Tibial artery (tissue), 4 donors: ENCODE data around the gene PLCH1.
"Not testable (repeated sequence)": the region's sequence is repeated elsewhere in the genome, so short reads cannot be mapped to it uniquely, and the experiment has no call there.

ENCODE experiments used
- DNase-seq, 2 donors: peaks; one replicate each; pipeline ENCODE4 v3.0.0-alpha.2; 2019
- H3K27ac ChIP-seq, 2 donors: fragments of 200-600 bp; sonication (generic) in 1 of 2; 1 replicate in 1 of 2; 2 replicates in 1 of 2; pipeline ENCODE4 v1.5.1; 2018 to 2019; ENCODE audit warnings: mild to moderate bottlenecking in 1 of 2
- H3K27me3 ChIP-seq, 2 donors: fragments of 200-600 bp; sonication (generic) in 1 of 2; one replicate each; pipeline versions ENCODE4 v1.5.1 to v1.6.0; 2016 to 2019
- H3K36me3 ChIP-seq, 3 donors: fragments of 200-600 bp; sonication (generic) in 2 of 3; one replicate each; pipeline ENCODE4 v1.5.1; 2016 to 2019; ENCODE audit warnings: mild to moderate bottlenecking in 2 of 3
- H3K4me1 ChIP-seq, 4 donors: fragments of 200-600 bp; sonication (generic) in 2 of 4; 1 replicate in 3 of 4; 2 replicates in 1 of 4; pipeline ENCODE4 v1.5.1; 2016 to 2019
- H3K4me3 ChIP-seq, 2 donors: fragments of 200-600 bp; sonication (generic) in 1 of 2; 1 replicate in 1 of 2; 2 replicates in 1 of 2; pipeline ENCODE4 v1.5.1; 2018 to 2019; ENCODE audit warnings: mild to moderate bottlenecking in 2 of 2
- H3K9me3 ChIP-seq, 3 donors: fragments of 200-600 bp; sonication (generic) in 1 of 3; one replicate each; pipeline ENCODE4 v1.5.1; 2016 to 2019
- intact Hi-C: fragments of 100-400 bp; cut with DNase I; formaldehyde crosslinking; loops from one replicate; pipeline ENCODE4 v1.15.0; 2023; ENCODE audit warnings: low total_unique reads
- TF ChIP-seq, protein P1 (sequence below), 2 experiments: fragments of 200-600 bp in 1 of 2; fragments of 450-650 bp in 1 of 2; IDR thresholded peaks; one replicate each; pipeline ENCODE4 v1.5.1; 2017 to 2019; ENCODE audit warnings: antibody characterized with exemption in 2 of 2, mild to moderate bottlenecking in 1 of 2, moderate library complexity in 1 of 2

Gene PLCH1

DNA sequence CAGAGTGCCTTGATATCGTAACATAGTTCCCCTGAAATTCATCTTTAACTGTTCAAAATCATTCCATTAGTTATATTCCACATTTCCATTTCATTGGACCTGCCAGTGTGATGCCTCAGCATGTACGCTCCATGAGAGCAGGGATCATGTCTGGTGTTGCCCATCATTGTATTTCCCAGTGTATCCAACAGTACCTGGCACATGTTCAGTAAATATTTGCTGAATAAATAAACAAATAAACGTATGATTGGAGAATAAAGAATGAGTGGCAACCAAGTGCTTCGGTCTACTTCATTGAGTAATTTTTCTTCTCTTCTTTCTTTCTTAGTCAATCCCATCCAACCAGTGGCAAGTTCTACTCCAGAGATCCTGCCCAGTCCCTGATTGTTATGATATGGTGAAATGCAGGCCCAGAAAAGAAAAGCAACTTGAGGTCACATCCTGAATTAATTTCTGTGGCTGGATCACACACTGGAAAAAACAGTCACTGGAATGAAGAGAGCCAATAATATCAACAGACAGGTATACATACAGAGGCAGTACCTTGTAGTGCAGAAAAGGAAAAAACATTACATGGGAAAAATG is 101.2 kb downstream of the PLCH1 start:
- intact Hi-C loops, result no loop called here

DNA sequence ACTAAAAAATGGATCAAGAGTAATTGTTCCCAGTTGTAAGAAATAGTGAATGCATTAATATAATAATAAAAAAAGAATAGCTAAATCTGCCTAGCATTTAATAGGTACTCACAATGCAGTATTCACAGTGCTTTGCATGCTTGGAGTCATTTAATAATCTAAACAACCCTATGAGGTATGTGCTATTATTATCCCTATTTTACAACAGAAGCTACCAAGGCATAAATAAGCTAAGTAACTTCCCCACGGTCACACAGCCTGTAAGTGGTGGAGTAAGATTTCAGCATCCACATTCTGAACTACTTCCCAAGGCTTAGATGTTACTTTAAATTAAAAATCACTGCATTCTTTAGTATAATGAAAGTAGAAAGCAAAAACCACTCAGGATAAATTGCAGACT is 102.9 kb downstream of the PLCH1 start:
- Histone ChIP-seq H3K4me1 (no peaks in the 10 kb centered on the region), H3K9me3 (no peaks in the 10 kb centered on the region), H3K4me3 (no peak overlapping the region), H3K27ac (no peak overlapping the region), H3K27me3 (no peaks in the 10 kb centered on the region), H3K36me3 (no peaks in the 10 kb centered on the region)
- TF ChIP-seq, protein P1, sequence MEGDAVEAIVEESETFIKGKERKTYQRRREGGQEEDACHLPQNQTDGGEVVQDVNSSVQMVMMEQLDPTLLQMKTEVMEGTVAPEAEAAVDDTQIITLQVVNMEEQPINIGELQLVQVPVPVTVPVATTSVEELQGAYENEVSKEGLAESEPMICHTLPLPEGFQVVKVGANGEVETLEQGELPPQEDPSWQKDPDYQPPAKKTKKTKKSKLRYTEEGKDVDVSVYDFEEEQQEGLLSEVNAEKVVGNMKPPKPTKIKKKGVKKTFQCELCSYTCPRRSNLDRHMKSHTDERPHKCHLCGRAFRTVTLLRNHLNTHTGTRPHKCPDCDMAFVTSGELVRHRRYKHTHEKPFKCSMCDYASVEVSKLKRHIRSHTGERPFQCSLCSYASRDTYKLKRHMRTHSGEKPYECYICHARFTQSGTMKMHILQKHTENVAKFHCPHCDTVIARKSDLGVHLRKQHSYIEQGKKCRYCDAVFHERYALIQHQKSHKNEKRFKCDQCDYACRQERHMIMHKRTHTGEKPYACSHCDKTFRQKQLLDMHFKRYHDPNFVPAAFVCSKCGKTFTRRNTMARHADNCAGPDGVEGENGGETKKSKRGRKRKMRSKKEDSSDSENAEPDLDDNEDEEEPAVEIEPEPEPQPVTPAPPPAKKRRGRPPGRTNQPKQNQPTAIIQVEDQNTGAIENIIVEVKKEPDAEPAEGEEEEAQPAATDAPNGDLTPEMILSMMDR (IDR thresholded peaks at IDR 0.05), result no peak
- DNase-seq, result no peak
- intact Hi-C loops, result no loop called here

More for the DNA sequence above, 101.2 kb downstream of the PLCH1 start:
- H3K27ac ChIP-seq, result no peak overlapping the region
- H3K27me3 ChIP-seq, result no peaks in the 10 kb centered on the region
- H3K36me3 ChIP-seq, result no peaks in the 10 kb centered on the region
- H3K4me3 ChIP-seq, result no peak overlapping the region
- TF ChIP-seq, protein P1 (IDR thresholded peaks at IDR 0.05), result no peak
- H3K9me3 ChIP-seq, result no peaks in the 10 kb centered on the region
- DNase-seq, result no peak
- no peaks in the 10 kb centered on the region for H3K4me1 ChIP-seq

DNA sequence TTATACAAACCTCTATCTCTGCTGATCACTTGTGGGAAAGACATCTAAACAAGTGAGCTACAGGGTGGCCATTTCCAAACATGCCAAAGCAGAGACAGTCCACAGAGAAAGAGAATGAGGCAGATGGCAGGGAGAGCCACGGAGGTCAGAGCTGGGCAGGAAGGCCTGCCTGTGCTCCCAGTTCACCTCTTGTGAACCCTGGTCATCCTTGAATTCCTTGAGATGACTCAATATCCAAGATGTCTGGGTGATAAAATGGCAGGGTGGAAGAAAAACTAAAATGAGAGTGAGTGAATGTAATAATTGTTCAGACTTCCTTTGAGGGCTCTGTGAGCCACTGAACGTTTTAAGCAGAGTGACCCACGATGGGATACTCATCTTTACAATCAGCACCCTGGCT is 104.8 kb downstream of the PLCH1 start:
- no peaks in the 10 kb centered on the region for H3K4me1 ChIP-seq
- TF ChIP-seq, protein P1 (IDR thresholded peaks at IDR 0.05), result no peak
- no peak overlapping the region for H3K27ac ChIP-seq
- no peak overlapping the region for H3K4me3 ChIP-seq
- DNase-seq, result no peak
- intact Hi-C loops, result no loop called here
- no peaks in the 10 kb centered on the region for H3K9me3 ChIP-seq
- no peaks in the 10 kb centered on the region for H3K36me3 ChIP-seq
- H3K27me3 ChIP-seq, result no peaks in the 10 kb centered on the region

DNA sequence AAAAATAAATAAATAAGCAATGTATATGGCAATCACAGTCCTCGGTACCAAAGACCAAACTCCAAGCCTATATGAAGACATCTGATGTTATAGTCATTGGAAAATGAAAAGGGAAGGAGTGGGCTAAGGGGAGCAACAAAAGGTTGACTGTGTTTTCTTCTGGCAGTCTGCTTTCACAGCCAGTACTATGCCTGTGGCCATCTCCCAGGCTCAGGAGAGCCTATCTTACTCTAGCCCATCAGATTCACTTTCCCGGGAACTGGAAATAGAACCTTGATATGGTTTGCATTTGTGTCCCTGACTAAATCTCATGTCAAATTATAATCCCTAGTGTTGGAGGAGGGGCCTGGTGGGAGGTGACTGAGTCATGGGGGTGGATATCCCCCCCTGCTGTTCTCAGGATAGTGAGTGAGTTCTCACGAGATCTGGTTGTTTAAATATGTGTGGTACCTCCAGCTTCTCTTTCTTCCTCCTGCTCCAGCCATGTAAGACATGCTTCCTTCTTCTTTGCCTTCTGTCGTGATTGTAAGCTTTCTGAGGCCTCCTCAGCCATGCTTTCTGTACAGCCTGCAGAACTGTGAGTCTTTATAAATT is 105.3 kb downstream of the PLCH1 start:
- no peak overlapping the region for H3K27ac ChIP-seq
- no peaks in the 10 kb centered on the region for H3K9me3 ChIP-seq
- no peaks in the 10 kb centered on the region for H3K36me3 ChIP-seq
- no peak for DNase-seq
- TF ChIP-seq, protein P1 (IDR thresholded peaks at IDR 0.05), result no peak
- no peaks in the 10 kb centered on the region for H3K4me1 ChIP-seq
- no peaks in the 10 kb centered on the region for H3K27me3 ChIP-seq
- intact Hi-C loops, result no loop called here
- no peak overlapping the region for H3K4me3 ChIP-seq

DNA sequence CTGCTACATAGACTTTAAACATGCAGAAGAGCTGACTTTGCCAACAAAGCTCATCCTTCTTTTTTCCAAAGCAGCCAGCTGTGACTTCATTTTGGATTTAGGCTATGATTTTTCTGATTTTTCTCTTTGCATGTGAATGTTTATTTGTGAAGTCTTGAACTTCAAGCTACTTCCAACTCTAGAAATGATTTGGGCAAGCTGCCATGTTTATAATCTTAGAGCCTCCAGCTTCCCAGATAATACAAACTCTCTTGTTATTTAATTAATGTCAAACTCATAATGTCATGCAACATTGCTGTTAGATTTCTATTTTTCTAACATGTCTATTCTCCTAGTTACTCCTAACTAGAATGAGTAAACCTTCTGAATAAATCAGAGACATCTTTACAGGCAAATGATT is 106.4 kb downstream of the PLCH1 start:
- H3K27ac ChIP-seq, H3K36me3 ChIP-seq, H3K27me3 ChIP-seq, H3K9me3 ChIP-seq, H3K4me1 ChIP-seq, H3K4me3 ChIP-seq, DNase-seq, intact Hi-C loops: not testable (repeated sequence)

DNA sequence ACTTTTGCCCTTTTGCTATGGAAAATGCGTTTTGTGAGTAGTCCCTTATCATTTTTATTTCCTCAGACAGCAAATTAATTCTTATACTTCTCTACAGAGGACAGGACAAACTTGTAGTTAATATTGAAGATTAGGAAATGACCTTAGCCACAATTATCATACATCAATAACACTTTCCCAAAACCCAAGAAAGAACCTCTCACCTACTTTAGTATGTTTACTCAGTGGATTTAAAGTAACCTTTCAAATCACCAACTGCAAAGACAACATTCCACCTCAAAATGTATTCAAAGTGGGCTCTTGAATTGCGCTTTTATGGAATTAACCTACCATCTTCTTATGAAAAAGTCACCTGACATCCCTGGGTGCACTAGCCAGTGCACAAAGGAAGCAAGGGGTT is 107.3 kb downstream of the PLCH1 start:
- Histone ChIP-seq H3K27me3 (no peaks in the 10 kb centered on the region), H3K36me3 (no peaks in the 10 kb centered on the region), H3K4me1 (no peaks in the 10 kb centered on the region), H3K27ac (no peak overlapping the region), H3K4me3 (no peak overlapping the region), H3K9me3 (no peaks in the 10 kb centered on the region)
- intact Hi-C loops, result no loop called here
- TF ChIP-seq, protein P1 (IDR thresholded peaks at IDR 0.05), result no peak
- no peak for DNase-seq
